C4-2B (cell line): ENCODE data around the gene NINJ1.
"Not testable (repeated sequence)": the region's sequence is repeated elsewhere in the genome, so short reads cannot be mapped to it uniquely, and the experiment has no call there.

Experiments used
- ZFX ChIP-seq: fragments of 450-650 bp; IDR thresholded peaks from 2 replicates; pipeline ENCODE4 v1.6.1; 2017
- TF ChIP-seq, protein P1 (sequence below): fragments of 450-650 bp; conservative IDR thresholded peaks from 2 replicates; pipeline ENCODE4 v1.5.1; 2017; ENCODE audit warnings: mild to moderate bottlenecking

DNA sequence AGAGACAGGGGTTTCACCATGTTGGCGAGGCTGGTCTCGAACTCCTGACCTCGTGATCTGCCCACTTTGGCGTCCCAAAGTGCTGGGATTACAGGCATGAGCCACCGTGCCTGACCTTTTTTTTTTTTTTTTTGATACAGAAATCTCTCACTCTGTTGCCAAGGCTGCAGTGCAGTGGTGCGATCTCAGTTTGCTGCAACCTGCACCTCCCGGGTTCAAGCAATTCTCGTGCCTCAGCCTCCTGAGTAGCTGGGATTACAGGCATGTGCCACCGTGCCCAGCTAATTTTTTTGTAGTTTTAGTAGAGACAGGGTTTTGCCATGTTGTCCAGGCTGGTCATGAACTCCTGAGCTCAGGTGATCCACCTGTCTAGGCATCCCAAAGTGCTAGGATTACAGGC, 16.5 kb downstream of the NINJ1 start:
- TF ChIP-seq, protein P1, sequence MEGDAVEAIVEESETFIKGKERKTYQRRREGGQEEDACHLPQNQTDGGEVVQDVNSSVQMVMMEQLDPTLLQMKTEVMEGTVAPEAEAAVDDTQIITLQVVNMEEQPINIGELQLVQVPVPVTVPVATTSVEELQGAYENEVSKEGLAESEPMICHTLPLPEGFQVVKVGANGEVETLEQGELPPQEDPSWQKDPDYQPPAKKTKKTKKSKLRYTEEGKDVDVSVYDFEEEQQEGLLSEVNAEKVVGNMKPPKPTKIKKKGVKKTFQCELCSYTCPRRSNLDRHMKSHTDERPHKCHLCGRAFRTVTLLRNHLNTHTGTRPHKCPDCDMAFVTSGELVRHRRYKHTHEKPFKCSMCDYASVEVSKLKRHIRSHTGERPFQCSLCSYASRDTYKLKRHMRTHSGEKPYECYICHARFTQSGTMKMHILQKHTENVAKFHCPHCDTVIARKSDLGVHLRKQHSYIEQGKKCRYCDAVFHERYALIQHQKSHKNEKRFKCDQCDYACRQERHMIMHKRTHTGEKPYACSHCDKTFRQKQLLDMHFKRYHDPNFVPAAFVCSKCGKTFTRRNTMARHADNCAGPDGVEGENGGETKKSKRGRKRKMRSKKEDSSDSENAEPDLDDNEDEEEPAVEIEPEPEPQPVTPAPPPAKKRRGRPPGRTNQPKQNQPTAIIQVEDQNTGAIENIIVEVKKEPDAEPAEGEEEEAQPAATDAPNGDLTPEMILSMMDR, result not testable (repeated sequence)
- TF ChIP-seq ZFX, result not testable (repeated sequence)
